NCI-H146 (cell line): ENCODE data around the gene AP1M2.
"Not testable (repeated sequence)": the region's sequence is repeated elsewhere in the genome, so short reads cannot be mapped to it uniquely, and the experiment has no call there.

Experiments used
- DNase-seq: peaks from one replicate; lab custom pipeline; 2025; lab: John Stamatoyannopoulos, UW

The AP1M2 gene

DNA sequence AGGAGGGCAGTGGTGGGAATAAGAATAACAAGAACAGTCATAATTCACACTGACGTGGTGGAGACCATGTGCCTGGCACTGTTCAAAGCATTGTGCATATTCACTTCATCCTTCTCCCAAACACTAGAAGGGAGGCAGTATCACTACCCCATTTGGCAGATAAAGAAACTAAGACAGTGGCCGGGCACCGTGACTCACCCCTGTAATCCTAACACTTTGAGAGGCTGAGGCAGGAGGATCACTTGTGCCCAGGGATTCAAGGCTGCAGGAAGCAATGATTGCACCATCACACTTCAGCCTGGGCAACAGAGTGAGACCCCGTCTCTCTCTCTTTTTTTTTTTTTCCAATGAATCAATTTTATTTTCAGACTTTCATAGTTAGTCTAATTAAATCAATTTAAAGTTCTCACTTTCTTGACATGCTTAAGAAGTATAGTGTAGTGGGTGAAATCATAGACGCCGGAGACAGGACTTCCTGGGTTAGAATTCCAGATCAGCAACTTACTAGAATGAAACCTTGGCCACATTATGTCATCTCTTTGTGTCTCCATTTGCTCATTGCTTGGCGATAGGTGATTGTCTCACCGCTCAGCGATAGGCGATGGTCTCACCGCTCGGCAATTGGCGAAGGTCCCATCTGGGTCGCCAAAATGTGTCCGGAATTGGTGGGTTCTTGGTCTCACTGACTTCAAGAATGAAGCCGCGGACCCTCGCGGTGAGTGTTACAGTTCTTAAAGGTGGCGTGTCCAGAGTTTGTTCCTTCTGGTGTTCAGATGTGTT, 48.7 kb downstream of the AP1M2 start:
- no peak for DNase-seq

DNA sequence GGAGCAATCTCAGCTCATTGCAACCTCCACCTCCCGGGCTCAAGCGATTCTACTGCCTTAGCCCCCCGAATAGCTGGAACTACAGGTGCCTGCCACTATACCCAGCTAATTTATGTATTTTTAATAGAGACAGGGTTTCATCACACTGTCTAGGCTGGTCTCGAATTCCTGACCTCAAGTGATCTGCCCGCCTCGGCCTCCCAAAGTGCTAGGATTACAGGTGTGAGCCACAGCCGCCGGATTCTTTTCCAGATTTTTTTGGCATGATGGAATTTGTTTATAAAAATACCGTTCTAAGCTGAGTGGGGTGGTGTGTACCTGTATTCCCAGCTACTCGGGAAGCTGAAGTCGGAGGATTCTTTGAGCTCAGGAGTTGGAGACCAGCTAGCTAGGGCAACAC, 49.4 kb downstream of the AP1M2 start:
- no peak for DNase-seq

DNA sequence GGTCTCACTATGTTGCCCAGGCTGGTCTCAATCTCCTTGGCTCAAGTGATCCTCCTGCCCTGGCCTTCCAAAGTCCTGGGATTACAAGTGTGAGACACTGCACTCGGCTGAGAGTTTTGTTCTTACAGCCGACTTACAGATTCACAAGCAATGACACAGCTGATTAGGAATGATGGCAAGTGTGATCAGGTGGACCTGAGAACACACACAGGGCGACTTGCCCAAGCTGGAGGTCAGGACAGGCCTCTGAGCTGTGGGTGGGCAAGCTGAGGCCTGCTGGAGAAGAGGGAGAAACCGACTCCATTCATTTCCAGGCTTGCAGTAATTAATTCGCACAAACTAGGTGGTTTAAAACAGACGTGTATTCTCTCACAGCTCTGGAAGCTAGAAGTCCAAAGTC, 51.5 kb downstream of the AP1M2 start:
- DNase-seq, result no peak

DNA sequence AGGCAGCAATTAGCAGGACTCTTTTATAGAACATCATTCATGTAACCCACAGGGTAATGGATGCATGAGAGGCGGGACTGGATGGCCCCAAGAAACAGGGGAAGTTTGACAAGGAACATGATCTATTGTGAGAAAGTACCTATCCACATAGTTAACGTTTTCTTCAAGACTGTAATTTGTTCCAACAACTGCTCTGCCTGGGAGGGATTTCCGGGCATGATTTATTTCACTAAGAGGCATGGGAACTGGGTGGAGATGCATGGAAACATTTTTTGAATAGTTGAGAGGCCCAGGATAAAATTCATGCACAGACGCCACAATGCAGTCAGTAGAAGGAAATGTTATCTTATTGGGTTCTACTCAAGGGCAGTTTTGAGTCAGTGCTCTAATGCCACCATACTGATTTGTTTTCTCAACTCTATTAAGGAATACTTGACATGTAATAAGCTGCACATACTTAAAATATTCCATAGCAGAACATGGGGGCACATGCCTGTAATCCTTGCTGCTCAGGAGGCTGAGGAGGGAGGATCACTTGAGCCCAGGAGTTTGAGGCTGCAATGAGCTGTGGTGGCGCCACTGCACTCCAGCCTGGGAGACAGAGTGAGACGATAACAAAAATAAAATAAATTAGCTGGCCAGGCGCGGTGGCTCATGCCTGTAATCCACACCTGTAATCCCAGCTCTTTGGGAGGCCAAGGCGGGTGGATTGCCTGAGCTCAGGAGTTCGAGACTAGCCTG, 53.3 kb downstream of the AP1M2 start:
- no peak for DNase-seq

DNA sequence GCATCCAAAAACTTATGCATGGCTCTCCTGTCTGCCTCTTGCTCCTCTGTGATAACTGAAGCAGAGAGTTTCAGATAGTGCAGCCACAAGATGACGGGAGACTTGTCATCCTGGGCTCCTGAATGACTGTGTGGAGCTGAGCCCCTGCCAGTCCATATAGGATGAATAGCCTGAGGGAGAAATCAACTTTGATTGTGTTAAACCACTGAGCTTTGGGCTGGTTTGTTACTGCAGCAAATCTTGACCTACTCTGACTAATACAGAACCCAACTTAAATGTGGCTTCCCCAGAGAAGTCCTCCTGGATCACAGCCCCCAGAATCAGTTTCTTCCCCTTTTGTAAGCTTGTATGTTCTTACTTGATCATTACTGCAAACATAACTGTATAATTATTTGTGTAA, 54.7 kb downstream of the AP1M2 start:
- no peak for DNase-seq

DNA sequence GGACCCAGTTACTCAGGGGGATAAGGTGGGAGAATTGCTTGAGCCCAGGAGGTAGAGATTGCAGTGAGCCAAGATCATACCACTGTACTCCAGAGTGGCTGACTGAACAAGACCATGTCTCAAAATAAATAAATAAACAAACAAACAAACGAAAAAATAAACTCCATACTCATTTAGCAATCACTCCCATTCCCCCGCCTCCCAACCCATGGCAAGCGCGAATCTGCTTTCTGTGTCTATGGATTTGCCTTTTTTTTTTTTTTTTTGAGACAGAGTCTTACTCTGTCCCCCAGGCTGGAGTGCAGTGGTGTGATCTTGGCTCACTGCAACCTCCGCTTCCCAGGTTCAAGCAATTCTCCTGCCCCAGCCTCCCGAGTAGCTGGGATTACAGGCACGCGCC, 60.2 kb downstream of the AP1M2 start:
- not testable (repeated sequence) for DNase-seq

DNA sequence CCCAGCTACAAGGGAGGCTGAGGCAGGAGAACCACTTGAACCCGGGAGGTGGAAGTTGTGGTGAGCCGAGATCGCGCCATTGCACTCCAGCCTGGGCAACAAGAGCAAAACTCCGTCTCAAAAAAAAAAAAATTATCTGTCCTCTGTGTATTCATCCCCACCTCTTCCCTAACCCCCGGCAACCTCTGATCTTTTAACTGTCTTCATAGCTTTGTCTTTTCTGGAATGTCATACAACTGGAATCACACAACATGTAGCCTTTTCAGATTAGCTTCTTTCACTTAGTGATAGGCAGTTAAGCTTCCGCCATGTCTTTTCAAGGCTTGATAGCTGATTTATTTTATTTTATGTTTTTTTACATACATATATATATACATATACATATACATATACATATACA, 61.5 kb downstream of the AP1M2 start:
- no peak for DNase-seq

DNA sequence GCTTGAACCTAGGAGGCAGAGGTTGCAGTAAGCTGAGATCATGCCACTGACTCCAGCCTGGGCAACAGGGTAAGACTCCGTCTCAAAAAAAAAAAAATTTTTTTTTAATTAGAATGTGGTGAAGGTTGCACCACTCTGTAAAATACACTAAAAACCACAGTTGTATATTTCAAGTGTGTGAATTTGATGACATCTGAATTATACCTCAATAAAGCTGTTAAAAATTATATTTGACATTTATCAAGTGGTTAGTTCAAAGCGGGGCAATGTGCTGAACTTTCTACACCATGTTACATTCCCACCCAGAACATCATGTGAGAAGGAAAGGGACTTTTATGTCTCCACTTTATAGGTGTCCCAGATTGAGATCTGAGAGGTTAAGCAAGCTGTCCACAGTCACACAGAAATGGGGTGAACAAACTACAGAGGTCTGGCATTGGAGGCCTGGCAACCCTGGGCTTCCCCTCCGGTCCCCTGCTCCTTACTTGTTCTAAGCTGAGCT, 63.9 kb downstream of the AP1M2 start:
- DNase-seq, result no peak
